ENCODE data around the gene RNASET2.

The RNASET2 gene

DNA sequence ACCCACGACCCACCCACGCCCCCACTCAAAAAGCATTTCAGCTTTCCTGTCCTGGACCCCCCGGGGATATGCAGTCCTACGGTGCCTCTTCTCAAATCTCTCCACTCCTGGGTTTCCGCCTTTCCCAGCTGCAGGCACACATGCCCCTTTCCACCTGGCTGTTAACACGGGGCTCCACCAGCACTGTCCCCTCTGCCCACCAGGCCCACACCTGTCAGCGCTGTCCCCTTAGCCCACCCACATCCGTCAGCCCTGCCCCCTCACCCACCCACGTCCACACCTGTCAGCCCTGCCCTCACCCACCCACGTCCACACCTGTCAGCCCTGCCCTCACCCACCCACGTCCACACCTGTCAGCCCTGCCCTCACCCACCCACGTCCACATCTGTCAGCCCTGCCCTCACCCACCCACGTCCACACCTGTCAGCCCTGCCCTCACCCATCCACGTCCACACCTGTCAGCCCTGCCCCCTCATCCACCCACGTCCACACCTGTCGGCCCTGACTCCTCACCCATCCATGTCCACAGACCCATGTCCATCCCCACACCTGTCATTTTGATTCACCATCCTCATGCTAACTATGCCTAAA lies 11.6 kb downstream of the RNASET2 start:
- no peak for DNase-seq

DNA sequence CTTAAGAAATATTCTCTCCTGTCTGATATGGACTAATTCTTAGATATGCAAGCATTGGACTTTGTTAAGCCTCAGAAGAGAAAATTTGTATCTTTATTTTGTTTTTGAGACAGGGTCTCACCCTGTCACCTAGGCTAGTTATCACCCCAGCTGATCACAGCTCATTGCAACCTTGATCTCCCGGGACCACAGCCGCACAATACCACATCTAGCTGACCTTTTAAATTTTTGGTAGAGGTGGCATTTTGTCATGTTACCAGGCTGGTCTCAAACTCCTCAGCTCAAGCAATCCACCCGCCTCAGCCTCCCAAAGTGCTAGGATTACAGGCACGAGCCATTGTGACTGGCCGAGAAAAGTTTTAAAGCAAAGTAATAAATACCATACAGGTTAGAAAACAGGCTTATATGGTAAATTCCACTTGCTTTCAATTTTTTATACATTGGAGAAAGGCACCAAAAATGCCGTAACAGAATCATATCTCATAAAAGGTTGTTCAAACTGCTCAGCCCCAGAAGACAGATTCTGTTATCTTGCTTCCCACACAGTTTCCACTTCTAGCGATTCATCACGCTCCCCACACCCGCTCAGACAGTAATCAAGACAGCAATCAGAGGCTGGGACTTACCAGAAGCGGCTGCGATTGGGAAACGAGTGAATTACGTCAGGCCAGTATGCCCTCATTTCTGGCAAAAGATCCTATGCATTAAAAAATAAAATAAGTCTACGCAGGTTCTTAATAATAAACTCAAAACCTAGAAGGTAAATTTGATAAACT lies 13.8 kb downstream of the RNASET2 start:
- peak; percentile 82 for DNase-seq

DNA sequence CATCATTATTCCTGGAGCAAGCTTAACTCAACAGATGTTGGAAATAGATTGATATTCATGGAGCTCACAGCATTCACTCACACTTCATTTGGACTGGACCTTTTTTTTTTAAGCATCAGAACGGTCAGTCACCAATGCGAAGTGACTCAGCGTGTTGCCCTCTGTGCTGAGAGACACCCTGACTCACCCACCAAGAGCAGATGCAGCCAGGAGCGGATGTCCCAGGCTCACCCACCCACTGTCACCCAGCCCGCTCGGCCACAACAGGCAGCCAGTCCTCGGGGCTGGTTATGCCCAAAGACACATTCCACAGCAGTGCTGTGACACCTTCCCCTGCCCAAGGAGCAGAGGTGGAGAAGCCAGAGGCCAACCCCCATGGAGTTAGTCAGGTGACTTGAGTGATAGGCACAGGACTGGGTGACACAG lies 15.7 kb downstream of the RNASET2 start:
- no peak for DNase-seq

DNA sequence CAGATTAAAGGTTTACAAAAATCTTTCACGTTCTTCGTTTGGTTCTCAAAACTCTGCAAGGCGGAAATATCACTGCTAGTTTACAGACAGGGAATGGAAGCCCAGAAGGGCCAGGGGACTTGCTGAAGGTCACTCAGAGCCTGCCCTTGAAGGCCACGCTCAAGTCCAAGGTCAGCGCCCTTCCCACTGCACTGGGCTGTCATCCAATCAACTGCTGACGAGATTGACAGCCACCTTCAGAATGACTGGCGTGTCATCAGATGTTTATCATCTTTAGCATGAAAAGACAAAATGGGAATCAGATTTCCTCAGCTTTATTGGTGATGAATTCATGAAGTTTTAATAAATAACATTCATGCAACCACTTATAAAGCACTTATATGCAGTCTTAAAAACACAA lies 16.5 kb downstream of the RNASET2 start:
- DNase-seq, result no peak

DNA sequence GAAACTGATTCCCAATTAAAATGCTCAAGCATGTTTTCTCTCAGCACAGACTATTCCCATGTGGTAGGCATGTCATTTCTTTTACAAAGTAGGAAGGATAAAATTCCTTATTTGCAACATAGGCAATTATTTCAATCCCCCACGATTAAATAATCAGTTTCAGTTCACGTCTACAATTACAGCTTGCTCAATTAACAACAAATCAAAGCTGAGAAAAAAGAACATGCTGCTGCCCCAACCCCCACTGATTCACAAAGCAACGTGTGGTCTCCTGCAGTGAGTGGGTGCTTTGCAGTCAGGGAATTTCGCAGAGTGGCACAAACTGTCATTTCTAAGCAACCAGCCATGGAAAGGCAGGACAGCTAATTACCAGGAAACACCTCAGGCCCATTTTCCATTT lies 17.0 kb downstream of the RNASET2 start:
- no peak for DNase-seq

DNA sequence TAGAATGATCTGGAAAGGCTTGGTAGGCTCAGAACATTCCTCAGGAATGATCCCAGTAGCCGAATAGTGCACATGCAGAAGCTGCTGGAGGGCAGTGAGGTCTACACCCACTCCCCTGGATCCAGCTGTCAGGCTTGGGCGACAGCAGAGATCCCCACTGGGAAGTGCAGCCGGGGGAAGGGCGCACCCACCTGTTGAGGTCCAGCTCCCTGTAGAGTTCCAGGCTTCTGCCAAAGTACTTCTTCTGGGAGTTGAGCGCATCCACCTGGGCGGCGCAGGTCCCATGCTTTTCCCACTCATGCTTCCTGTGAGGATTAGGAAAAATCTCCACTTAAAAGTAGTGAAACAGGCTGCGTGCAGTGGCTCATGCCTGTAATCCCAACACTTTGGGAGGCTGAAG lies 17.6 kb downstream of the RNASET2 start:
- no peak for DNase-seq

DNA sequence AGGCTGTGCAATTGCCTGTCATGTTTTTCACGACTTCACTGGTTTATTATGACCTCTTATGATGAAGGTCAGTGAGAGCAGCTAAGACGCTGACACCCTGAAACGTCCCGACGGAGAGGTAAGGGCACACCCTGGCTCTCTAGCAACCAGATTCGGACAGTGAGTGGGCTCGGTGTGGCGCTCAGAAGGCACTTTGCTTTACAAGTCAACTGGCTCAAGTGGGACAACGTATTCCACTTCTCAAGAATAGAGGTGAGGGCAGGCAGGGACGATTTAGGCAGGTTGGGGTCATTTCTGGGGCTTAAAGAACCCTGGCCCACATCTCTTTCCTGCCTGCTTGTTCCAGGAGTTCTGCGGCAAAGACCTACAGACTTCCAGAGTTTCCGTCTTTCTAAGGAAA lies 18.2 kb downstream of the RNASET2 start:
- DNase-seq, result no peak

DNA sequence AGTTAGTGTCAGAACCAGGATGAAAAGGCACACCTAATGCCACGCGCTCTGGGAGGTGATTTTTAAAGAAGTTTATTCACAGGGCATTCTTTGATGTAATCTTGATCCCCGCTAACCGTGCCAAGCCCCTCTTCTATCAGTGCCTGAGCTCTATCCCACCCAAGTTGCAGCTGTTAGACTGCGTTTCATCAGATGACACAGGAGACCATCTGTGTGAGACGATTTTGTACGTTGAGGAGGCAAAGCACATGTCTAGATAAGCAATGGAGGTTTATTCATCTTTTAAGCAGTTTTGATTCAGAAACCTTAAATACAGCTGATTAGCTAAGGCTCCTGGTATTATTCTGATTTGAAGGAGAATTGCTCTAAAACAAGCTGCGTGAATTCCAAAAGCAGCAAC lies 18.6 kb downstream of the RNASET2 start:
- no peak for DNase-seq

DNA sequence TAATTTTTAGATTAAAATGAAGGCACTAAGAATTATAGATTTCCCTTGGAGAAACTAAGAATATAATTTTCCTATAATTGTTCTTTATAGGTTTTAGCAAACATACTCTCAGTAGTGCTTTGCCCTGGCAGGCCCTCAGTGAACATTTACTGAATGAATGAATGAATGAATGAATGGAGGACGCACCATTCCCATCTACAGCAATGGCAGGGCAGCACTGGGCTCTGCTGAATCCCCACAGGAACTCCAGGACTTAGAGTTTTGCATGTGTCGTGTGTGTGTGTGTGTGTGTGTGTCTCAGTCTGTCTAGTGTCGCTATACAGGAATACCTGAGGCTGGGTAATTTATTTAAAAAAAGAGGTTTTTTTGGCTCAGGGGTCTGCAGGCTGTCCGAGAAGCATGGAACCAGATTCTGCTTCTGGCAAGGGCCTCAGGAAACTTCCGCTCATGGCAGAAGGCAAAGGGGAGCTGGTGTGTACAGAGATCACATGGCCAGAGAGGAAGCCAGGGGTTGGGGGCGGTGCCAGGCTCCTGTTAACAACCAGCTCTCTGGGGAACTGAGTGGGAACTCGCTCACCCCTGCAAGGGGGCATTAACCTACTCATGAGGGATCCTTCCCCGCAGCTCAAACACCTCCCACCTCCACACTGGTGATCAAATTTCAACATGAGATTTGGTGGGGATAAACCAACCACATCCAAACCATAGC lies 20.1 kb downstream of the RNASET2 start:
- no peak for DNase-seq

DNA sequence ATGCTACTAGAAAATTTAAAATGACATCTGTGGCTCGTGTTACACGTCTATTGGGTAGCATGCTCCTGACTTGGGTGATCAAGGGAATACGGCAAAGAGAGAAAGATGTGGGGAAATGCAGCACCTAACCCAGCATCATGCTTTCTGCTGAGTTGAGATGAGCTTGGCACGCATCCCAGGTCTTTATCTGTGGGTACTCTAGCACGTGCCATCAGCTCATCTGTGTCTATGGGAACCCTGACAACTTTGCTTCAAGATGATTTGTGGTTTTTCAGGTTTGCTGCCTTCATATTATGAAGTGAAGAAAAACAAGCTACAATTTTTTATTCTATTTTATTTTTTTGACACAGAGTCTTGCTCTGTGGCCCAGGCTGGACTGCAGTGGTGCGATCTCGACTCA lies 21.0 kb downstream of the RNASET2 start:
- no peak for DNase-seq

DNA sequence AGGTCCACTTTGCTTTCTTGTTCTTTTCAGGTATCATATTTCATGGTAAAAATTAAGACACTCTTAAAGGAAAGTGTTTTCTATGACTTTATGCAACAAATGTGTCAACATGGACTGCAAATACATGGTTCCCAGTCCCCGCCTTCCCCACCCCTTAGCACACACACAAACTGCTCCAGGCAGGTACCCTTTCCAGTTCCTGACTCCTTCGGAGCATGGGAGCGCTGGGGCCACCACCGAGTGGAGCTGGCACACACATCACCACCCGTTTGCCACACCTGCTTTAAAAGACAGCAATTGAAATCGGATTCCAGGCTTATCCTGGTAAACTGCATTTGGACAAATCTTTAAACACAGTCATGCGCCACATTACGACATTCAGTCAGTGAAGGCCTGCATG lies 22.2 kb downstream of the RNASET2 start:
- no peak for DNase-seq

DNA sequence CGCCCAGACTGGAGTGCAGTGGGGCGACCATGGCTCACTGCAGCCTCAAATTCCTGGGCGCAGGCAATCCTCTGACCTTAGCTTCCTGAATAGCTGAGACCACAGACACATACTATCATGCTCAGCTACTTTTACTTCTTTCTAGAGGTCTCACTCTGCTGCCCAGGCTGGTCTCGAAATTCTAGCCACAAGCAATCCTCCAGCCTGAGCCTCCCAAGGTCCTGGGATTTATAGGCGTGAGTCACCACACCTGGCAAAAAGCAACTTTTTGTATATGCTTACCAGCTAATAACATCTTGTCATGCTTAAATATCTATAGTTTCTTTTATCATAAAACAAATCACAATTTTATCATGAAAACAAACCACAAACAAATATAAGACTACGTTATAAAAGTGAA lies 23.0 kb downstream of the RNASET2 start:
- DNase-seq, result no peak

DNA sequence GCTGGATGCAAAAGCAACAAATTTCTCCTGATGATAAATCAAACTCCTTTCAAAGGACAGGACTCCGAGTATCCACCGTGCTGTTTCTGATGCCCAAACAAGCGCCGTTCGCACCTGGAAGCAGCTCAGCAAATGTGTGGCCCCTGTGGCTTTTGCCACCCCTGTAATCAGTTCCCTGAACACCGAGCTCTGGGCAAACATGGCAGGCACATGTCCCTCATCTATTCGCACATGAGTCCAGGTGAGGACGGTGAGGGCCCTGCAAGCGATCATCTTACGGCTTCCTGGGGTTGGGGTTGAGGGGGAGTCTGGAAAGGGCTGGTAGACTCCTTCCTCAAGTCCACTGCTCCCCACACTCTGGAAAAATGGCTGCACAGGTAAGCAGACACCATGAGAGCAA lies 23.7 kb downstream of the RNASET2 start:
- DNase-seq, result no peak

DNA sequence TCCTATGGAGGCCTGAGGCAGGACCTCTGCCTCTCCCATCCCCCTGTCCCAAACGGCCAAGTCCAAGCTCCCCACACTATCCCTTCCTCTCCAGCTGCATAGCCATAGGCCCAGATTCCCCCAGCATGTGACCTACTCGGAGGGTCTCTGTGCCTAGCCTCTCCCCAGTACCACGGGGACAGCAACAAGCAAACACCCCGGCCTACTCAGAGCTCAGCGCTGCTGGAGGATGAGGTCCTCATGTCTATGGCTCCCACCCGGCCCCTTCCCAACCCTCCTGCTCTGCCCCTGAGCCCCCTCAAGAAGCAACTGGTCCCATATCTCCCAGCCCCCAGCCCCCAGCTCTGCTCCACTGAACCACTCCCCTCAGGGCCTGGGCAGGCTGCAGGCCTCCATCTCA lies 24.2 kb downstream of the RNASET2 start:
- DNase-seq, result no peak

DNA sequence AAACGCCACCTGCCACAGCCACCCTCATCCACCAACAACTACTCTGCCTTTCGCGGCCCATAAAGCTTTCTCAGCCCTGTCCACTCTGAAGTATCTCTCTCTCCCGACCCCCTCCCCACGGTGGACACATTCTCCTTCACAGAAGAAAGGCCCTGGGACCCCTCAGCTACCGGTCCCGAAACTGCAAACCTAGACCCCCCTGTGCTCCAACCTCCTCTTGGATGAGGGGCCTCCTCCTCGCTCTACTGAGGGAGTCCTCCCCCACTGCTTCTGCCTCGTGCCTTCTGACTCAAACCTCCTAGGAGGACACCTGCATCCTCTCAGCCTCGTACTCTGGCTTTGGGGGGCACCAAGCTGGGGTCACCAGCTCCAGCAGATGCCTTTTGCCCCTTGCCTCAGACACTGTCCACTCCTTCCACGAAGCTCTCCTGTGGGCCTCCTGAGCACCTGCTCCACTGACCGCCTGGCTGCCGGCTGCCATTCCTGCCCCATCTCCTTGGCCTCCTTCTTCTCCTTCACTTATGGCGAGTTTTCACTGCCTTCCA lies 24.9 kb downstream of the RNASET2 start:
- no peak for DNase-seq

DNA sequence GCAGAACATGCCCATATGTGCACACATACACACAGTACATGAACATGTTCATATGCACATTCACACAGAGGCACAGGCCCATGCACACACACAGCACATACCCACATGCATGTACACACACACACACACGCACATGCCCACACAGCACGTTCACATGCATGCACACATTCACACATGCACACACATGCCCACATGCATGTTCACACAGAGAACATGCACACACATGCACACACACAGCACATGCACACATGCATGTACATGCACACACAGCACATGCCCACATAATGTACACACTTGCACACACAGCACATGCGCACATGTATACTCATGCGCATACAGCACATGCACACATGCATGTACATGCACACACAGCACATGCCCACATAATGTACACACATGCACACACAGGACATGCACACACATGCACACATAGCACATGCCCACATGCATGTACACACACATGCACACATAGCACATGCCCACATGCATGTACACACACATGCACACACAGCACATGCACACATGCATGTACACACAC lies 25.9 kb downstream of the RNASET2 start:
- DNase-seq, result no peak

DNA sequence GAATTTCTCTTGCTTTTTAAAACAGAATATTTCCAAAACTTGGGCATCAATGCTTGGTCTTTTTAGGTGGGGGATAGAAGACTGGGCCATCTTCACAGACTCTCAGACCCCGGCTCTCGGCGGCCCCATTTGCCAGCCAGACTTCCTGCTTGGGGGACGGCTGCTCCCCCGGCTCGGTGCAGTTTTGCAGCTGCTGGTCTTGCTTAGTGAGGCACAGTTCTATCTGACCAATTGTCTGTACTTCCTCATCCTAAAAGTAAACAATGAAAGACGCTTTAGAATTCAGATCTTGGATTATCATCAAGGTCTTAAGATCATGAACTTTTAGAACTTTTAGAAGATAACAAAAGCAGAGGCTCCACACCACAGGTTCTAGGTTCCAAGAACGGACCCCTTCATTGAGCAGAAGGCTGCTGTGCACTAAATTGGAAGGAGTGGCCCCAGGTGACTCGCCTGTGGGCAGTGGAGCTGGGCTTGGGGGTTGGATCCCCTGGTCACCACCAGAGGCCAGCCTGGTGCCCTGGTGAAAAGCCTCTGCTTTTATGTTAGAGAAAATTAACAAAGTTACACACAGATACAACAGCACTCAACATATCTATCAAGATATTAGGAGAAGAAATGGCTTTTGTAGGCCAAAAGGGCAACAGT lies 26.7 kb downstream of the RNASET2 start:
- no peak for DNase-seq

DNA sequence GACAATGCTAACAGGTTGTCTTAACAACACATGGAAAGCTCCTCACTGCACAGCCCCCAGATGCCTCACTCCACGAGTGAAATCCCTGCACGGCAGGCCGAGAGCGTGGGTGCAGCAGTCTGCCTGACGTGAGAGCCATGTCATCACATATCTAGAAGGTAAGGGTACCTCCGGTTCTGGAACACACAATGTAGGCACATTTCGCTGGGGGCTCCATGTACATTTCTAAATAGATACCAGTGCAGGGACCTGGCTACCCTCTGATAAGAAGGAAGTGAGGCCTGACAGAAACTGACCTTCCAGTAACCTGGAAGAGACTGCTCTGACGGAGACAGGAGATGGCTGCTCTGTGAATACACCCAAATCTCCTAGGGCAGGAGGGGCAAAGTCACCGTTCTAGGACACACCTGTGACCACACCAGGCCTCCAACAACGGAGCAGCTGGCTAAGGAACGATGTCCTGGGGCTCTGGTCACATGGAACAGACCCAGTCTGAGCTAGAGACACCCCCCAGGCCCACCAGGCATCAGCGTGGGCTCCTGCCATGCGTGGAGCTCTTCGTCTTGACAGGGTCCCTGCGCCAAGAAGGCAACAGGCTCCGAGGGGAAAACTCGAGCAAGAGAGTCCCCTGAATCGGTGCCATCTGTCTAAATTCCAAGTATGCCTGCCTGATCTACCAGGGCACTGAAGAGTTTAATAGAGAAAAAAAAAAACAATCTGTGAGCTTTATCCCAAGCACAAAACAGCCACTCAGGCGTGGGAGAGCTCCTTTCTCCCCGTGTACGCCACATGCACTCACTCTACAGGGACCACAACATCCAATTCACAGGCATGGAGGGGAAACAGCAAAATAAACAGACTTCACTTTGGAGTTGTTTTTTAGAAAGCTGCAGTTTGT lies 27.5 kb downstream of the RNASET2 start:
- DNase-seq, result no peak

DNA sequence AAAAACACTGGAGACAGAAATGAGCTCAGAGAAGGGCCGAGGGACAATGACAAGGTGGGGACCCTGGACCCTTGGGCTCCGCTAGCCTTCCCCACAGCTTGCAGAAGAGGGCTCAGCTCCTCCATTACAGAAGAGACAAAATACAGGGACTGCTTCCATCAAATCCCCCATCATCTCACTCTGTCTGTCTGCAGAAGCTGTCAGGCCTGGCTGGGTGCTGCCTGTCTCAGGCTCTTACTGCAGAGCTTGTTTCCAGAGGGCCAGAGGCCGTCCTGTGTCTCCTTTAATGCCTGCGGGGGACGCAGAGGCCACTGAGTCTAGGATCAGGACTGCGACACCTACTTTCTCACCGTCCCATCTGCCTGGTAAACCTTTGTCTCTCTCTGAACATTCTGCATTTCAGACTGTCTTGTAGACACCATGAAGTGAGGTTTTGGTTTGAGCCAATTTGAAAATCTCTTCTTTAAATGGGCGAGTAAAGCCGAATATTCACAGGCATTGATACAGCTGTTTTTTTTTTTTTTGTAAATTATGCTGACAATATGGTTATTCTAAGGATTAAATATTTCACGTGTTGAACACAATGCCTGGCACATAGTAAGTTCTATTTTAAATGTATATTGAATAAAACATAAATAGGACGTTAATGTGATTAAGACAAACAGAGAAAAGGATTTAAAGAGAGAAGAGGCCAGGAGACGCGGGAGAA lies 28.3 kb downstream of the RNASET2 start:
- no peak for DNase-seq

DNA sequence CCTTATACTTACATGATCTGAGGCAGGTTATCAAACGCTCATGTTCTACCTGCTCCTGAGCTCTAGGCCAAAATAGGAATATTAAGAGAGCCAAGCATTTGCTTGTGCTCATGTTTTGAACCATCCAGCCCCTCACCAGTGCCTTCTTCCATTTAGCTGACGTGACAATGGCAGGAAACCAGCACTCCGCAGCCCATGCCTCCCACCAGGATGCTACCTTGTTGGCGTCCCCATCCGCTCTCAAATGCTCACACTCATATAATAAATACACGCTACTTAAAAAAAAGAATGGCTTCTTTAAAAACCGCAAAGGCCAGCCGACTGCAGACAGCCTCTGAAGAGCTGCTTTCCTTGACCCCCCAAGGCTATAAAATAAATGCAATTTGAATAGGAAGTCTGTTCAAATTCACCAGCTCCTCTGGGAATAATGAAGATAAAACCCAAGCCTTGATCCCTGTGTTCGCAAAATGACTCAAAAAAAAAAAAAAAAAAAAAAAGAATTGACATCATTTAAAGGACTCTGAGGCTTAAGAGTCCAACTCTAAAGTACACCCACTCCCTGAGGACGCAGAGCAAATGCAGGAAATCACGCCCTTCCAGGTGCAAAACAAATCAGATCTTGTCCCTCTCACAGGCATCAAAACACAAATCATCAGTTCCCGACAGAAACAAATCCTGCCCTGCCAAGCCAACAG lies 29.0 kb downstream of the RNASET2 start:
- no peak for DNase-seq

DNA sequence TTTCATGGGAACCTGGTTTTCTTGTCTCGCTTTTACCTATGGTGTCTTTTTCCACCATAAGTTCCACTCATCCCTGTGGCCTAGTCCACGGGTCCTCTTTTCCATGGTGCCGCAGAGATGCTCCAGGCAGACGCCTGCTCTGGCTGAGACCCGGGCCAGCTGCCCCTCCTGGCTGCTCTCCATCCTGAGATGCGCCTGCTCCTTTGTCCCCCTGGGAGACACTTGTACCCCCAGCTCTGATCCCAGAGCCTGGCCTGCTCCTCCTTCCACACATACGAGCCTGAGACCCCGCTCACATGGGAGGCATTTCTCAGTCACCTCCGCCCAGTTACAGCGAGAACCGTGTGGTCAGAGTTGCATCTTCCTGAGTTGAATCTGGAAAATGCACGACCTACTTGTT lies 29.6 kb downstream of the RNASET2 start:
- DNase-seq, result no peak

Measured in activated naive CD4-positive, alpha-beta T cell treated with anti-CD3 and anti-CD28 coated beads, Interleukin-2, amount 50 U/mL, for 16 hours (primary cell).